Measurements from ENCODE around the gene DNAH17.

Gene DNAH17

DNA sequence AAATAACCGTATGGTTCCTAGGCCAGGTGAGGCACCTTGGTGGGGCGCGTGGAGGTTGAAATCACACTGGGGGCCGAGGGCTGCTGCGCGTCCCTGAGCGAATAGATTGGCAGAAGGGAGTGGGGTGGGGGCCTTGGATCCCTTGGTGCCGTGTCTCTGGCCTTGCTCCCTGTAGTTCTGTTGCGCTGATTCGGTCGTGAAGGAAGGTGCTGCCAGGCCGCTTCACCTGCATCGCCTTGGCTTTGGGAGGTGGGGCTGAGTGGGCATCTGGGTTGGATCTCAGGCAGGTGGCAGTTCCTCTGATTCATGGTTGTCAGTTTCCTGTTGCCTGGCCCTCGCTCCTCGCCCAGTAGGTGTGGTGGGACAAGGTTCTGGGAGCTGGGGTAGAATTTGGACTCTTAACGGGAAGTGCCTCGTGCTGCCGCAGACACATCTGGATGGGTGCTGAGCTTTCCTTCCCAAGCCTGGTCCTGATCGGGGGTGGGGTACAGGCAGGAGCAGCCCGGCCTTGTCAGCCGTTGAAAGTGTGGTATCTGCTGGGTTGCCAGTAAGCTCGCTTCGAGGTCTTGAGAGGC is 168.6 kb downstream of the DNAH17 start:
- no peak for DNase-seq

DNA sequence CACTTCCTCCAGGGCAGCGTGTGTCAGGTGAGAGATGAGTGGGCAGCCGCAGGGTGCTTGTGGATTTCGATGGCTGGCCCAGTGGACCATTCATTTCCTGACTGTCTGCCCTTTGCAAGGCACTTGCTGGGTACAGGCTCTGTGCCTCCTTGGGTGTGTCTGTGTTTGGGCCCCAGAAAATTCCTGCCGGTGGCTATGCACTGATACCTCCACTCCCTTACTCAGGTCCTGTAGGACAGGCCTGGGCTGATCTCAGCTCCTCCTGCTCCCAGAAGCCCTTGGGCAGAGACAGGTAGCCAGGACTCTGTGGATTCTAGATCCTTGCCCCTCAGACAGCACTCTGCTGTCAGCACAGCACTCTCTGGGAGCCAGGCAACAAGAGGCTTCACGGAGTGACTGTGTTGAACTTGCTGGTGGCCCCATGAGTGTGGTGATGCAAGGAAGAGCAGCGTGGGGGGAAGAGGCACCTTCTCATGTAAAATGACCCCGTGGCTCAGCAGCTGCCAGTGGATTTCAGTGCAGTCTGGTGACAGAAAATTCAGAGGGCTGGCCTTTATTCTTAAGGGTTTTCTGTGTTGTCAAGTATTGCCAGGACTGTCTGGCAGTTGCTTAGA is 169.7 kb downstream of the DNAH17 start:
- no peak for DNase-seq

DNA sequence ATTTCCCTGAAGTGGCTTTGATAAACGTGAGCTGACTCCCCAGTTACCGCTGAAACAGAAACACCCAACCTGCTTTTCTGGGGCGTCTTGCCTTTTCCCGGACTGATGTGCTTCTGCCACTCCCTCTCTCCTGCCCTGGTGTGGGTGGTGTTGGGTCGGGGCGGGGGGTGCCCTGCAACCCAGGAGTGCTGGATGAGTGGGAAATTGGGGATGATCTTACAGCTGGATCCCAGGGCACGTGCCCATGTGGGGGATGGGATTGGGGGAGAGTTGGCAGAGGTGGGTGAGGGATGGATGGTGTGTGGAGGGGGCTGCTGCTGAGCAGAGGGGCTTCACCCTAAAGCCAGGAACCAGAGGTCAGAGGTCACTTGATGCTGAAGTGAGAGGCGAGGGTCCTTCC is 170.3 kb downstream of the DNAH17 start:
- no peak for DNase-seq

DNA sequence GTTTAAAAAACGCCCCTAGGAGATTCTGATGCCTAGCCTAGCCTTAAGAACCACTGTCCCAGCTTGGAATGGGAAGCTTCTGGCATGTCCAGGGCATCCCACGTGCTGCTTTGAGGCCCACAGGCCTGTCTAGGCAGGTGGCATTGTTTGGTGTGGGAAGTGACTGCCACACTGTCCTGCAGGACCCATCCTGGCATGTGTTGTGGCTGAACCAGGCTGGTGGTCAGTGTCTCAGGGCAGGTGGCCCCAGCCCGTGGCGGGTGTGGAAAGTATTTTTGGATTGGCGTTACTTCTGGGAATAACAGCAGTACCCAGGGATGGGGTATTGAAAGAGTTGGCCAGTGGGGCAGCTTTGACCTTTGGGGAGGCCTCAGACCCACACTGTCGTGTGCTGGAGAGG is 170.8 kb downstream of the DNAH17 start:
- DNase-seq = no peak

DNA sequence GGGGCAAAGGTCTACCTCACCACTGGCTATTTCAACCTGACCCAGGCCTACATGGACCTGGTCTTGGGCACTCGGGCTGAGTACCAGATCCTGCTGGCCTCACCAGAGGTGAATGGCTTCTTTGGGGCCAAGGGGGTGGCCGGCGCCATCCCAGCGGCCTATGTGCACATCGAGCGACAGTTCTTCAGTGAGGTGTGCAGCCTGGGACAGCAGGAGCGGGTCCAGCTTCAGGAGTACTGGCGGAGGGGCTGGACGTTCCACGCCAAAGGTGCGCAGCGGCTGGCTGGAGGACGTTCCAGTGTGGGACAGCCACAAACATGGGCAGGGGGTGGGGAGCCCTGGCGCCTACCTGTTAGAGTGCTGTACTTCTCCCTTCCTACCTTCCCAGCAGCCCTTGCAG is 173.4 kb downstream of the DNAH17 start:
- no peak for DNase-seq

DNA sequence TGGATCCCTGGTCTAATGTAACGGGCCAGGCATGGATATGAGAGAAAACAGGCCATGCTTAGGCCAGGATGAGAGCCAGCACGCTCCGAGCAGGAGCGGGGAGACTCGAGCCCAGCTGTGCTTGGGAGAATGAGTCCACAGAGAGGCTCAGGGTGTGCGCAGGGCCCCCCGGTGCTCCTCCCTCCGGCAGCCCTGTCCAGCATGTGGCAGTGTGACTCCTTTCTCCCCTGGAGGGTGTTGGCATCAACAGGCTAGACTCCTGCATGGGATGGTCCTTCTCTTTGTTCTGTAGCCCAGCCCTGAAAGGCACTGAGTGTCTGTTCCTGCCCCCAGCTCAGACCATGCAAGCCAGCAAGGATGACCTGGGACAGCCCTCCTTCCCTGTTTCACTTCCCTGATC is 175.3 kb downstream of the DNAH17 start:
- no peak for DNase-seq

DNA sequence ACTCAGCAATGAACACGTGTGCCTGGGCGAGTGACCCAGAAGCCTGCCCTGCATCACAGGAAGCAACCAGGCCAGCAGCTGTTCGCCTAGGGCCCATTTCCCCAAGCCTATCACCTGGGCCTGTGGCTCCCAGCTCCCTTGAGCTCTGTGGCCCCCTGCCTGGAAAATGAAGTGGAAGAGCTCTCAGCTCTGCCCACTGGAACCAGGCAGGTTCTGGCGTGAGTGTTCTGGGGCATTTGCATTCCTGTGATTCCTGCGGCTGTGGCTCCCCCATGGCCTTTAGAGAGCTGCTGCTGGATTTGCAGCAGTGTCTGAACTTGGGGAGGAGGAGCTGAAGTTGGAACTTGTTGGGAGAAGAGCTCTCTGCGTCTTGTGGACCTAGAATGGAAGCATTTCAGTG is 175.9 kb downstream of the DNAH17 start:
- no peak for DNase-seq

DNA sequence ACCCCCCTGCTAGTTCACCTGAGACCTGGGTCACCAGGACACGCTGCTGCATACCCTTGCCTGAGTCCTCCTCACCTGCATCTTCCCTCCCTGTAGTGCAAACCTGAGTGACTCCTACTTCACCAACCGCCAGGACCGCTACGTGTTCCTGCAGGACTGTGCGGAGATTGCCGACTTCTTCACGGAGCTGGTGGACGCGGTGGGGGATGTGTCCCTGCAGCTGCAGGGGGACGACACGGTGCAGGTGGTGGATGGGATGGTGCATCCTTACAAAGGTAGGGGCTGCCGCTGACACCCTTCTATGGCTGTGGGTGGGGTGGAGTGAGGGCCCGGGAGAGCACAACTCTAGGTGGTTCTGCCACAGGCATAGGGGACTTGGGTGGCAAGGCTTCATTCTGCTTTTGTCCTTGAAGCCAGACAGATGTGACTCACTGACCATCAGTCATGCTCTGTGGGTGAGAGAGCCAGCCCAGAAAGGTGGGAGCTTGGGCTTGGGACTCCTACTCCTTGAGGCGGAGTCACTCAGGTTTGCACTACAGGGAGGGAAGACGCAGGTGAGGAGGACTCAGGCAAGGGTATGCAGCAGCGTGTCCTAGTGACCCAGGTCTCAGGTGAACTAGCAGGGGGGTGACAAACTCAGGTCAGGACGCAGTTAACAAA is 176.5 kb downstream of the DNAH17 start:
- DNase-seq = no peak

DNA sequence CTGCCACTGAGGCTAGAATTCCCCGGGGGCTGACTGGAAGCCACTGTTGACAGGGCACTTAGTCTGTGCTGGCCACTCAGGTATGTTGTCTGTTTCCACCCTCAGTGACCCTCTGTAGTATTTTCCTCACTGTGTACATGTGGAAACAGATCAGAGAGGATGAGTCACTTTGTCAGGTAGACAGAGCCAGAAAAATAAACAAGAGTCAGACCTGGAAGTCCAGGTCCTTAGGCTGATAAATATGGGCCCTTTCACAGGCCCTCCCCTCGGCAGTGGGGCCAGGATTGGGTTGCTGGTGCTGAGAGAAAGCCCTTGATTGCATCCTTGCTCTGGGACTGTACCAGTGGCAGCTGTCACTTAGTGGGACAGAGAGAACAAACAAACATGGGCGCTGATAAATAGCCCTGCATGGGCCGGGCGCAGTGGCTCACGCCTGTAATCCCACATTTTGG is 177.5 kb downstream of the DNAH17 start:
- DNase-seq = no peak

DNA sequence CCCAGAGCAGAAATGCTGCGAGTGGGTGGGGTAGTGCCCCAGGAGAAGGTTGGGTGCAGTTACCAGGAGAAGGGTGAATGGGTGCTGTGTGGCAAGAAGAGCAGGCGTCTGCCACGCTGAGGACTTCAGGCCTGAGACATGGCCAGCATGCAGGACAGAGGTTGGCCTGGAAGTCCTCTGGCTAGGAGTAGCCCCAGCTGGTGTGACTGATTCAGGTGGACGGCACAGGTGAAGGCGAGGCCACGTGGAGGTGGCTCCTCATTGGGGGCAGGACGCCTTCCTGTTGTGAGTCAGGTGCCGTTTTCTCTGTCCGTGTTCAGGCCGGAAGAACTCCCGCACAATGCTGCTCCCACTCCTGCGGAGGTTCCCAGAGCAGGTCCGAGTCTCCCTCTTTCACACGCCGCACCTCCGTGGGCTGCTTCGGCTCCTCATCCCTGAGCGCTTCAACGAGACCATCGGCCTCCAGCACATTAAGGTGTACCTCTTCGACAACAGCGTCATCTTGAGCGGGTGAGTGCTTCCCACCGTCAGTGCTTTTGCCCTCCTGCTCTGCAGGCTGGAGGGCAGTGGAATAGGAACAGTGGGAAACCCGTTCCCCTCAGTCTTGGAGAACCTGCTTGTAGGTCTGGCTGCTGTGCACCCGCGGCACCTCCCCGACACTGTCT is 178.0 kb downstream of the DNAH17 start:
- no peak for DNase-seq

DNA sequence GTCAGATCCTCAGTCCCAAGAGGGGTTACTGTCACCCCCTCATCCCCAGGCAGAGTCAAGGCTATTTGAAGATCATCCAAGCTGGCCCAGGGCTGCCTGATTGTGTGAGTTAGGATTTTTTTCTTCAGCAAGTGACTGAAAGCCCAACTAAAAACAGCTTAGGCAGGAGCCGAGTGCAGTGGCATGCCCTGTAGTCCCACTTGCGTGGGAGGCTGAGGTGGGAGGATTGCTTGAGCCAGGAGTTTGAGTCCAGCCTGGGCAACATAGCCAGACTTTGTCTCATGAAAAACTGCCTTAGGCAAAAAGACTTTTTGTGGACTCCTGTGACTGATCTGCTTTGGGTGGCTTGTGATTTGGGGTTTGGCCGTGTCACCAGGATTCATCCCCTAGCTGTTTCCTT is 178.8 kb downstream of the DNAH17 start:
- no peak for DNase-seq

DNA sequence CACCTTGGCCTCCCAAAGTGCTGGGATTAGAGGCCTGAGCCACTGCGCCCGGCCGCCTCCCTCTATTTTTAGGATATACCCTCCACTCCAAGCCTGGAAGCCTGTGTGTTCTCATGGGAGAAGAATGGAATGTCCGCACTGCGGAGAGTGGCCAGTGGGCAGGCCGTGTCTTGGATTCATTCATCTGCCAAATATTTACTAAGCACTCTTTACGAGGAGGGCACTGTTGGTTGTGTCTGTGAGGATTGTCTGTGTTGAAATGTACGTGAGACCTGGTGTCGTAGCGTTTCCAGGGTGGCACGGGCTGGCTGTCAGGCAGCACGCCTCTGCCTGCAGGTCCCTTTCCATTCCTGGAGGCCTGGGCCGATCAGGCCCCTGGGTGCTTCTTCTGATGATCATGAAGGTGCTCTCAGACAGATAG is 179.5 kb downstream of the DNAH17 start:
- DNase-seq = no peak

DNA sequence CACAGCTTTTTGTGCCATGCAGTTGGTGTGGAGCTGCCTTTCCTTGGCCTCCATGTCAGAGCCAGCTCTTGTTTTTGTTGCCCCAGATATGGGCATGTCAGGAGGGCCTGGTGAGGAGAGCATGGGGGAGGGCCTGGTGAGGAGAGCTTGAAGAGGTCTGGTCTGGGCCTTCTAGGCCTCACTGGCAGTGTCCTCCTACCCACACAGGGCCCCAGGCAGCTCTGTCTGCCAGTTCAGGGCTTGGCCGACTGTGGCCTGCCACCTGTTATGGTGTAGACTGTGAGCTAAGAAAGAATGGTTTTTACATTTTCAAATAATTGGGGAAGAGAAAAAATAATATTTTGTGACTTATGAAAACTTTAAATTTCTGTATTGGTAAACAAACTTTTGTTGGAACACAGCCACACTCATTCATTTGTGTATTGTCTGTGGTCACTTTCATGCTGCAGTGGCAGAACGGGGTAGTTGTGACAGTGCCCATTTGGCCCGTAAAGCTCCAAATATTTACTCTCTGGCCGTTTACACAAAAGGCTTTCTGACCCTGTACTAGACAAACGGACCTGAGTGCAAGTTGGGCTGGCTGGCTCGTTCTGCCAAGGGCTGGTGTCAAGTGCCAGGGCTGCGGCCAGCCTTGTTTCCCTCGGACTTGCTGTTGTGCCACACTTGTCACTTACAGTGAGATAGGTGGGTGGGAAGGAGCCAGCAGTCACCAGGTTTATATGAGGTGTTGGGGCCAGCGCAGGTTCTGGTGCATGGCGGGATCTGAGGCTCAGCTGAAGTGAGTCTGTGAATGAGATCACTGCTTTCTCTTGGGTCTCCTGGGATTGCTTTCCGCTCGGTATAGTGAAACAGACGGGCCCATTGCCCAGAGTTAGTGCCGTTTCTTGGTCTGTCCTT is 180.5 kb downstream of the DNAH17 start:
- DNase-seq = no peak

DNA sequence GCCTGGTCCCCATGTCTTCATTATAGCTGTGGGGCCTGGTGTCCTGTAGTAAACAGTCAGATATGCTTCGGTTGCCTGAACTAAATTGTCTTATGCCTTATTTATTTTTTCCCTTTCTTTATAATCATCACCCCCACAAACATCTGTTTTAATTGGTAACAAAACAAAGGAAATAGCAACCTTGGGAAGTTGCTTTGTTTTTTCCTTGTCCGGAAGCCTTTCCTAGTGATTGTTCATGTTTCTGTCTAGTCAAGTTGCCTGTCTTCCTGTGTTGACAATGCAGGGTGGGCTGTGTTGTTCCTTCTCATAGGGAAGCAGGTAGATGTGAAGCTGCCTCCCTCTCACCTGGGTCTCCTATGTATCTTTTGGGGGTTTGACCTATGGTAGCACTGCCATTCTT is 182.0 kb downstream of the DNAH17 start:
- DNase-seq = no peak

DNA sequence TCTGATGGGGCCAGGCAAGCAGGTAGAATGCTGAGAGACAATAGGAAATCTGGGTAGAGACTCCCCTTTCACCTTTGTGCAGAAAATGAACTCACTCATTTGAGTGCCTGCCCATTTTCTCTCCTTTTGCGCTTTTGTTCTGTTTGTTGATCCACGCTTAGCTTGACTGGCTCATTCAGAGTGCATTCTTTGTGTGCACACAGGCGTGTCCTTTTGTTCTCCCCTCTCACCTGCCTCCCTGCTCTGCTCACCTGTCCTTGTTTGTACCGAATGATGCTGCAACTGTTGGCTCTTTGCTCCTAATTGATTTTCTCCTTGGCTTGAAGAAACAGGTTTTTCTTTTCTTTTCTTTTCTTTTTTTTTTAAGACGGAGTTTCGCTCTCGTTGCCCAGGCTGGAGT is 183.0 kb downstream of the DNAH17 start:
- DNase-seq = peak; percentile 97

DNA sequence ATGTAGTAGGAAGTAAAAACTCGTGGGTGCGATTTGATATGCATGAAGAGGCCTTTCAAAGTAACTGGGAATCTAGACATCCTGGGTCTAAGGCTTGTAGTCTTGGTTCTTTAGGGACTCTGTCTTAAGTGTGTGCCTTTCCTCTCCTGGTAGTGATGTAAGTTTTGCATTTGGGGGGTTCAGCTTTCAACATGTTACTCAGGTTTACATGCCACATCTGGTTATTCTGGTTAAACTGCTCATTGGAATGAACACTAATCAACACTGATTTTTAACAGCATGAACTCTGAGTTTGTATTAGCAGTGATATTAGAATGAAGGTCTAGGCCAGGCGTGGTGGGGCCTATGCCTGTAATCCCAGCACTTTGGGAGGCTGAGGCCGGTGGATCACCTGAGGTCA is 183.6 kb downstream of the DNAH17 start:
- DNase-seq = no peak

DNA sequence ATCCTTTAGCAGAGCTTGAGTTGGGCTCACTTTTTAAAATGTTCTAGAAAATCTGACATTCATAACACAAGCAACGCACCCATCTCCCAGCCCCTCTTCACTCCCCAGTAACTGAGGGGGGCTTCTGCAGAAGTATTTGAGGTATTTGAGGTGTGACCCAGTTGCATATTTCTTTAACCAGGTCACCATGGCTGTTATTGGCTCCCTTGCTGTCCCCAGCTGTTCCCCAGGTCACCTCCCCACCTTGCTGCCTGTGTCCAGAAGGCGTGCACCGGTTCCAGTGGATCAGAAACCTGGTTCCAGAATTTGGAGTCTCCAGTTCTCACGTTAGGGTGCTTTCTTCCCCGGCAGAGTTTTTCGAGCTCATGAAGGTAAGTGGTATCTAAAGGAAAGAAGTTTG is 184.9 kb downstream of the DNAH17 start:
- DNase-seq = no peak

DNA sequence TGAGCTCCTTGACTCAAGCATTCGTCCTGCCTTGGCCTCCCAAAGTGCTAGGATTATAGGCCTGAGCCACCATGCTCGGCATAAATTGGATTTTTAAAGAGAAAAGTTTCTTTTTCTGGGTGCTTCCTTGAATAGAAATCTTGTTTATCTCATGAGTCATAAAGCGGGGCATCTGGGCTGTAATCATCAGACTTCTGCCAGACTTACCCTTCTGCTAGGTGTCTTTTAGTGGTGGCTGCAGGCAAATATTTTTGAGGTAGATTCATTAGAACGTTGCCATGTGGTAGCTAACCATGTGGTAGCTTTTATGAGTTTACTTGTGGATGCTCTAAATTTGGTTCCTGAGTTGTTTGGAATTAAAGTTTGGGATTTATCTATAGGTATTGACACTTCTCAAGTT is 185.4 kb downstream of the DNAH17 start:
- no peak for DNase-seq

DNA sequence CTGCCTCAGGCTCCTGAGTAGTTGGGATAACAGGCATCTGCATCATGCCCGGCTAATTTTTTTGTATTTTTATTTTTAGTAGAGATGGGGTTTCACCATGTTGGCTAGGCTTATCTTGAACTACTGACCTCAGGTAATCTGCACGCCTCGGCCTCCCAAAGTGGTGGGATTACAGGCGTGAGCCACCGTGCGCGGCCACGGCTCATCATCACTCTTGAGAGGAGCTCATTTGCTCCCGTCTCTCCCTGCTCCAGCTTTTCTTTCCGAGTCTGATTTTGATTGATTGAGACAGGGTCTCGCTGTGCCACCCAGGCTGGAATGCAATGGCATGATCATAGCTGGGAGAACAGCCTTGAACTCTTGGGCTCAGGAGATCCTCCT is 186.2 kb downstream of the DNAH17 start:
- DNase-seq = no peak

DNA sequence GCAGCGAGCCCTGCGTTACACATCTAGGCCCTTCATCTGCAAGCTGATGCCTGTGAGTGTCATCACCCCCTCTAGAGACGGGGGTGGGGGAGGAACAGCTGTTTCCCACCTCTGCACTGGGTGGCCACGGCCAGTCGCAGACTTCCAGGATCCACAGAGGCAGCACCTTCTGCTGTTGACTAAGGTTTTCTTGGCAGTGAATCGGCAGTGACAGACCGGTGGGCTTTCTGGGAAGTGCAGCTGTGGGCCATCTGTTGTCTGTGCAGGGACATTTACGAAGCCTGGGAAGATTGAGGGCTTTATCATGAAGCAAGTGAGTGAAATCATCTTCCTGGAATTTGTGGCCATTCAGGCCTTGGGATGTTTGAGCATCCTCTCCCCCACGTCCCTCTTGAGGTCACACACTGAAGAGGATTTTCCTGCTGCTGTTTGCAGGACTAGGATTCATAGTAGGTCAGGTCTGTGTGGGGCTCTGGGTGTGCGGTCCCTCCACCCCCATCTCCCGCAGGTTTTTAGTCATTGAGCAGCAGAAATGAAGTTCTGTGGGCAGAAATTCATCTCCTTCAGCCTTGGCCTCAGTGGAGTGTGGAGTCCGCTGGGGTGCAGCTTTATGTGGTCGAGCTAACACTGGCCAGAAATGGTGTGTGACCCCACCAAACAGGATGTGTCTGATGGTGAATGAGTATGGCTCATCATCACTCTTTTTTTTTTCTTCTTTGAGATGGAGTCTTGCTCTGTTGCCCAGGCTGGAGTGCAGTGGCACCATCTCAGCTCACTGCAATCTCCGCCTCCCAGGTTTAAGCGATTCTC is 186.8 kb downstream of the DNAH17 start:
- DNase-seq = no peak

DNA sequence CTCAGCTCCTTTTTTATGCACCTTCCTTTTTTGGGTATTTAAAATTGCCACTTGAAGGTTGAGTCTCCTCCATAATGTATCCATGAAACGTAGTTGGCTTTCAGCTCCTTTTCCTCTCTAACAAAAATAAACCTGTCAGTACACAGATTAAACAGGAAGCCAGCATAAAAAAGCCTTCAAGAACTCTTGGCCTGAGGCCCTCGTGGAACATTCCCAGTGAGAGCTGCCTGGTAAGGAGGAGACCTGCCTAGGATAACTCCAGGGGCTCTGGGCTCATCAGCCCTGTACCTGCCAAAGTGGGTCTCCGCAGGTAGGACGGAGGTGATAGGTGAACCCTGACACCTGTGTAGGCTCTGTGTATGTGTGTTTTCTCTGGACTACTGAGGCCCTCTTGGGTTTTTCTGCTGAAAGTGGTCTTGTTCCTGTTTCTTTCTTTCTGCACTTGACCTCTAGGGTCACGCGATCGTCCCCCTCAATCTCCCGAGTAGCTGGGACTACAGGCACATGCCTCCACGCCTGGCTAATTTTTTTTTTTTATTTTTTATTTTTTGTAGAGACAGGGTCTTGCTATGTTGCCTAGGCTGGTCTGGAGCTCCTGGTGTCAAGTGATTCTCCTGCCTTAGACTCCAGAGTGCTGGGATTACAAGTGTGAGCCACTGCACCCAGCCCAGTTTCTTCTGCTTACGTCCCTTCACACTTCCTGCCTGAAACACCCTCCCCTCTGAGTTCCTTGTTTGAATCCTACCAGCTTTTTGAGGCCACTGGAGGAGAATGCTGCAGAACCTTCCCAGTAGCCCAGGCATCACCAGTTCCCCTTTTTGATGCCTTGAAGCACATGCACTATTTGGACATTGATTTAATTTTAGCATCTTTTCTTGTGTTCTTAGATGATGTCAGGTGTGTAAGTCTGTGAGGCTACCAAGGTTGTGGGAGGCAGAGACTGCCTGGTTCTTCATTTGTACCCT is 188.9 kb downstream of the DNAH17 start:
- DNase-seq = no peak
